Endothelial cell of umbilical vein (primary cell): Measurements from ENCODE around the gene HSD17B13. TPM values are rescaled to one million over a fixed set of nuclear protein-coding genes. Genes with fewer than 3 reads are reported as not detected.

ENCODE experiments used
- BruUV-seq: library from RNA; stranded (reverse); fragments of 400-500 nt; replicated peaks from 2 replicates; lab custom pipeline; 2021; lab: Mats Ljungman, UMichigan
- CTCF ChIA-PET: fragments of 300-600, 350-600 bp; sonication (Branson Sonifier 250); formaldehyde crosslinking; loops from one replicate; lab custom pipeline; 2021; ENCODE audit warnings: antibody characterized with exemption, inconsistent platforms; lab: Charles Lee
- POLR2A ChIA-PET: fragments of 300-600, 350-600 bp; sonication (Branson Sonifier 250); formaldehyde crosslinking; loops from one replicate; lab custom pipeline; 2021; ENCODE audit warnings: antibody characterized with exemption, inconsistent platforms; lab: Charles Lee
- DNase-seq: peaks from one replicate; pipeline ENCODE4 v3.0.0-alpha.2; 2011; ENCODE audit warnings: low read depth, low spot score
- FAIRE-seq: peaks from 2 replicates; lab custom pipeline; 2011; peaks lifted over from hg19 to GRCh38; lab: Jason Lieb, UNC
- H2AFZ ChIP-seq: 2 replicates; pipeline ENCODE4 v1.6.0; 2012; ENCODE audit warnings: low read depth, low read length, control low read depth, inconsistent platforms
- H3K27ac ChIP-seq: 2 replicates; pipeline ENCODE4 v1.5.1; 2011; ENCODE audit warnings: low read depth, mild to moderate bottlenecking, control low read depth, low read length, moderate library complexity; ENCODE audit not compliant: insufficient read depth
- H3K27me3 ChIP-seq, 2 experiments: 2 replicates each; pipeline versions ENCODE4 v1.6.0 to v1.6.1; 2011; ENCODE audit warnings: low read length in 2 of 2, mixed read lengths in 1 of 2; ENCODE audit not compliant: control insufficient read depth in 2 of 2, insufficient read depth in 2 of 2
- H3K36me3 ChIP-seq, 2 experiments: 2 replicates in 1 of 2; 3 replicates in 1 of 2; pipeline ENCODE4 v1.5.1; 2011; ENCODE audit warnings: low read length in 2 of 2, mild to moderate bottlenecking in 1 of 2, moderate library complexity in 1 of 2; ENCODE audit not compliant: control insufficient read depth in 2 of 2, insufficient read depth in 2 of 2; ENCODE audit errors: extremely low read depth in 1 of 2
- H3K4me1 ChIP-seq: 3 replicates; pipeline ENCODE4 v1.5.1; 2011; ENCODE audit warnings: mild to moderate bottlenecking, low read length; ENCODE audit not compliant: control insufficient read depth, insufficient read depth; ENCODE audit errors: extremely low read depth
- H3K4me2 ChIP-seq: 2 replicates; pipeline ENCODE4 v1.6.1; 2011; ENCODE audit warnings: low read length, control low read depth, mixed read lengths; ENCODE audit not compliant: insufficient read depth
- H3K4me3 ChIP-seq, 3 experiments: fragments of 200-600 bp in 1 of 3; sonication (generic), shearing (Covaris generic) in 1 of 3; replicated peaks in 1 of 3; 2 replicates each; pipeline ENCODE4 v1.5.1; 2011 to 2016; ENCODE audit warnings: control low read depth in 3 of 3, low read length in 3 of 3, mild to moderate bottlenecking in 2 of 3, inconsistent platforms in 1 of 3, low read depth in 1 of 3, moderate library complexity in 1 of 3; ENCODE audit not compliant: insufficient read depth in 1 of 3
- H3K79me2 ChIP-seq: 2 replicates; pipeline ENCODE4 v1.6.0; 2012; ENCODE audit warnings: low read length, inconsistent platforms; ENCODE audit not compliant: control insufficient read depth, insufficient read depth
- H3K9ac ChIP-seq: replicated peaks from 2 replicates; pipeline ENCODE3; 2011; ENCODE audit warnings: low read length, control low read depth; ENCODE audit not compliant: insufficient read depth; ENCODE audit errors: extremely low read depth
- H3K9me1 ChIP-seq: replicated peaks from 3 replicates; pipeline ENCODE4 v1.6.0; 2011; ENCODE audit warnings: mild to moderate bottlenecking, low read length; ENCODE audit not compliant: control insufficient read depth, insufficient read depth; ENCODE audit errors: extremely low read depth
- H3K9me3 ChIP-seq: replicated peaks from 2 replicates; pipeline ENCODE4 v1.5.1; 2012; ENCODE audit warnings: low read length, inconsistent platforms; ENCODE audit not compliant: control insufficient read depth, insufficient read depth
- H4K20me1 ChIP-seq: replicated peaks from 2 replicates; pipeline ENCODE3; 2011; ENCODE audit warnings: mild to moderate bottlenecking, low read length; ENCODE audit not compliant: control insufficient read depth, insufficient read depth; ENCODE audit errors: extremely low read depth
- CTCF ChIP-seq, 2 donors: IDR thresholded peaks; 1 replicate in 1 of 2; 2 replicates in 1 of 2; pipeline ENCODE4 v1.5.1; 2011; ENCODE audit warnings: low read length in 2 of 2, mild to moderate bottlenecking in 2 of 2, moderate library complexity in 2 of 2, control low read depth in 1 of 2, inconsistent platforms in 1 of 2, low read depth in 1 of 2; ENCODE audit not compliant: insufficient read depth in 1 of 2; ENCODE audit errors: extremely low read depth in 1 of 2
- EZH2 ChIP-seq: IDR thresholded peaks from 2 replicates; pipeline ENCODE4 v1.6.1; 2012; ENCODE audit warnings: borderline replicate concordance, low read depth, mild to moderate bottlenecking, moderate library complexity, low read length, inconsistent platforms; ENCODE audit not compliant: severe bottlenecking
- FOS ChIP-seq: IDR thresholded peaks from 2 replicates; pipeline ENCODE4 v1.6.1; 2011; ENCODE audit warnings: mild to moderate bottlenecking, low read length, moderate library complexity, borderline replicate concordance; ENCODE audit not compliant: insufficient read depth
- GATA2 ChIP-seq: IDR thresholded peaks from 2 replicates; pipeline ENCODE4 v1.7.0; 2011; ENCODE audit warnings: low read depth, mild to moderate bottlenecking, moderate library complexity, mixed read lengths, low read length; ENCODE audit not compliant: insufficient read length, insufficient read depth
- JUN ChIP-seq: IDR thresholded peaks from 2 replicates; pipeline ENCODE4 v1.6.1; 2011; ENCODE audit warnings: borderline replicate concordance, low read depth; ENCODE audit not compliant: insufficient read length, insufficient read depth
- MAX ChIP-seq: IDR thresholded peaks from 2 replicates; pipeline ENCODE4 v1.6.1; 2011; ENCODE audit not compliant: insufficient read depth, insufficient read length
- MYC ChIP-seq: IDR thresholded peaks from one replicate; pipeline ENCODE4 v1.6.1; 2011; ENCODE audit warnings: mild to moderate bottlenecking, low read depth, low read length
- POLR2A ChIP-seq: IDR thresholded peaks from 2 replicates; pipeline ENCODE4 v1.6.1; 2012; ENCODE audit warnings: low read depth, mild to moderate bottlenecking, control low read depth, low read length
- POLR2AphosphoS5 ChIP-seq: IDR thresholded peaks from 2 replicates; pipeline ENCODE4 v1.6.1; 2012; ENCODE audit warnings: low read depth, mild to moderate bottlenecking, control low read depth, low read length, moderate library complexity; ENCODE audit not compliant: insufficient read depth
- dilution Hi-C: fragments of 300-500 bp; cut with MboI; formaldehyde crosslinking; loops from one replicate; pipeline ENCODE4 v1.15.0; 2019; ENCODE audit warnings: low sequenced_read_pairs; ENCODE audit not compliant: extremely low pct_ligation_motif_present
- intact Hi-C: fragments of 100-400 bp; cut with micrococcal nuclease; formaldehyde crosslinking; loops from one replicate; pipeline ENCODE4 v1.10.0; 2022
- polyA plus RNA-seq, 4 experiments: library from polyadenylated mRNA; depleted of rRNA in 3 of 4; stranded (reverse) in 3 of 4; unstranded in 1 of 4; fragments of >200 nt; gene quantifications; 2 replicates each; pipeline versions ENCODE4 v1.2.1 to v1.2.3, GENCODE V29; 2011 to 2012; ENCODE audit warnings: missing spikeins in 1 of 4
- total RNA-seq: library from RNA; stranded (reverse); gene quantifications from 2 replicates; pipeline ENCODE4 v1.2.3, GENCODE V29; 2021

Gene HSD17B13
- total and polyA plus RNA-seq, 2 donors (not counting 3 experiments of a cell fraction or from before 2014, with no cell fraction given), result 0.07 TPM; not detected in 1

- CTCF ChIA-PET, result interaction anchor here (0.7 to 0.8 kb wide), 2 partner anchors 35 to 71 kb away, joined by 3 read pairs; no protein-coding TSS in a partner anchor
- peak; percentile 41 for DNase-seq
- H3K4me2 ChIP-seq, result no peak overlapping the region
- H2AFZ ChIP-seq, result no peak overlapping the region
- H4K20me1 ChIP-seq, result no peaks in the 10 kb centered on the region
- H3K79me2 ChIP-seq, result no peaks in the 10 kb centered on the region
- H3K4me3 ChIP-seq, result no peak overlapping the region
- H3K27ac ChIP-seq, result no peak overlapping the region
- POLR2A ChIA-PET, result no interaction called here
- no peaks in the 10 kb centered on the region for H3K9me1 ChIP-seq
- dilution Hi-C loops (no loop called here), intact Hi-C loops (no loop called here)
- no TSS peak for BruUV-seq
- no peaks in the 10 kb centered on the region for H3K4me1 ChIP-seq
- H3K9me3 ChIP-seq, result no peaks in the 10 kb centered on the region
- no peaks in the 10 kb centered on the region for H3K36me3 ChIP-seq
- H3K27me3 ChIP-seq, result peaks cover 0 to 2% of the 10 kb centered on the region in 2 experiments
- no peak for FAIRE-seq
- TF ChIP-seq MYC (no peak), GATA2 (no peak), POLR2A (no peak), CTCF (IDR thresholded peaks at IDR 0.05; ENCODE audit: extremely low read depth in 1 of 2, insufficient read depth in 1 of 2, low read depth in 1 of 2, low read length in 2 of 2) (no peak), FOS (no peak), MAX (no peak), JUN (no peak), POLR2AphosphoS5 (no peak), EZH2 (no peak)
- H3K9ac ChIP-seq, result no peak overlapping the region
Measured at GRCh38 chr4:87304745-87305432, 17.8 kb downstream of the HSD17B13 start.
